HepG2 (cell line): ENCODE data around the gene BIN1. TPM values are rescaled to one million over a fixed set of nuclear protein-coding genes. Genes with fewer than 3 reads are reported as not detected.

Experiments
- ATAC-seq: fragments of 200-7000 bp; cut with Tn5 transposase; 3 replicates; pipeline ENCODE4 v1.9.1; 2020; ENCODE audit warnings: mild to moderate bottlenecking, moderate library complexity
- BruUV-seq: library from RNA; stranded (reverse); fragments of 400-500 nt; replicated peaks from 2 replicates; lab custom pipeline; 2021; lab: Mats Ljungman, UMichigan
- CTCF ChIA-PET: fragments of 300-600 bp; formaldehyde crosslinking; extraction: SDS; loops from one replicate; lab custom pipeline; 2021; ENCODE audit warnings: low total read pairs, inconsistent platforms, low intra/inter-chr PET ratio; lab: Yijun Ruan, JAX
- POLR2A ChIA-PET: fragments of 350-600 bp; sonication (Branson Sonifier 250); formaldehyde crosslinking; loops from one replicate; lab custom pipeline; 2020; ENCODE audit warnings: antibody characterized with exemption, inconsistent platforms; lab: Yijun Ruan, JAX
- DNase-seq: peaks from one replicate; pipeline ENCODE4 v3.0.0-alpha.2; 2015; ENCODE audit warnings: low spot score
- FAIRE-seq: peaks from 3 replicates; lab custom pipeline; 2011; peaks lifted over from hg19 to GRCh38; lab: Jason Lieb, UNC
- H2AFZ ChIP-seq: one replicate; pipeline ENCODE4 v1.6.1; 2011; ENCODE audit warnings: low read length, inconsistent platforms
- H3K27ac ChIP-seq: fragments of 300-600 bp; 3 replicates; pipeline ENCODE4 v1.8.0; 2011; ENCODE audit warnings: mixed run types, mild to moderate bottlenecking, mixed read lengths, low read length, inconsistent platforms; ENCODE audit not compliant: insufficient read depth; ENCODE audit errors: extremely low read length
- H3K27me3 ChIP-seq, 2 experiments: fragments of 200-600 bp in 1 of 2; 2 replicates in 1 of 2; 3 replicates in 1 of 2; pipeline versions ENCODE4 v1.6.0 to v1.8.0; 2011; ENCODE audit warnings: low read length in 2 of 2, mild to moderate bottlenecking in 2 of 2, moderate library complexity in 2 of 2, inconsistent platforms in 1 of 2; ENCODE audit not compliant: insufficient read depth in 2 of 2, control insufficient read depth in 1 of 2
- H3K36me3 ChIP-seq, 2 experiments: fragments of 200-600 bp in 1 of 2; replicated peaks in 1 of 2; 2 replicates in 1 of 2; 3 replicates in 1 of 2; pipeline versions ENCODE4 v1.5.1 to v1.8.0; 2011; ENCODE audit warnings: low read length in 2 of 2, inconsistent platforms in 1 of 2; ENCODE audit not compliant: insufficient read depth in 2 of 2, control insufficient read depth in 1 of 2
- H3K4me1 ChIP-seq: 2 replicates; pipeline ENCODE4 v1.5.1; 2012; ENCODE audit warnings: low read length, inconsistent platforms; ENCODE audit not compliant: insufficient read depth
- H3K4me2 ChIP-seq: 2 replicates; pipeline ENCODE4 v1.6.0; 2011; ENCODE audit warnings: low read depth, low read length, inconsistent platforms
- H3K4me3 ChIP-seq, 3 experiments: fragments of 200-600 bp in 1 of 3; sonication (generic), shearing (Covaris generic) in 1 of 3; replicated peaks in 1 of 3; 2 replicates each; pipeline ENCODE4 v1.5.1; 2011 to 2016; ENCODE audit warnings: low read length in 3 of 3, inconsistent platforms in 2 of 3, low read depth in 2 of 3, mild to moderate bottlenecking in 2 of 3, control low read depth in 1 of 3, mixed read lengths in 1 of 3; ENCODE audit not compliant: insufficient read depth in 1 of 3
- H3K79me2 ChIP-seq: one replicate; pipeline ENCODE4 v1.6.1; 2011; ENCODE audit warnings: low read length, inconsistent platforms; ENCODE audit not compliant: insufficient read depth
- H3K9ac ChIP-seq: 2 replicates; pipeline ENCODE4 v1.6.0; 2011; ENCODE audit warnings: mild to moderate bottlenecking, low read depth, low read length, inconsistent platforms; ENCODE audit not compliant: insufficient read depth
- H3K9me3 ChIP-seq: 2 replicates; pipeline ENCODE4 v1.5.1; 2012; ENCODE audit warnings: mild to moderate bottlenecking, low read length
- H4K20me1 ChIP-seq: 2 replicates; pipeline ENCODE4 v1.6.0; 2011; ENCODE audit warnings: inconsistent platforms, mild to moderate bottlenecking, low read length, moderate library complexity; ENCODE audit not compliant: insufficient read depth
- FOXO1 ChIP-seq: sonication (generic); formaldehyde crosslinking; IDR thresholded peaks from 2 replicates; pipeline ENCODE4 v1.4.0; 2020; ENCODE audit warnings: missing genetic modification reagents
- GFI1 ChIP-seq: sonication (generic); formaldehyde crosslinking; IDR thresholded peaks from 2 replicates; pipeline ENCODE4 v1.5.0; 2020; ENCODE audit warnings: missing genetic modification reagents, mild to moderate bottlenecking, borderline replicate concordance
- HNRNPL ChIP-seq: fragments of 200-400 bp; formaldehyde crosslinking; IDR thresholded peaks from 2 replicates; pipeline ENCODE4 v1.6.1; 2017; ENCODE audit warnings: mild to moderate bottlenecking, low read depth, low read length
- ONECUT2 ChIP-seq: sonication (generic); formaldehyde crosslinking; IDR thresholded peaks from 2 replicates; pipeline ENCODE4 v1.4.0; 2020; ENCODE audit warnings: missing genetic modification reagents
- PHF21A ChIP-seq: sonication (generic); formaldehyde crosslinking; IDR thresholded peaks from 2 replicates; pipeline ENCODE4 v1.5.0; 2020; ENCODE audit warnings: mild to moderate bottlenecking, missing genetic modification reagents
- ZNF460 ChIP-seq: sonication (generic); formaldehyde crosslinking; IDR thresholded peaks from 2 replicates; pipeline ENCODE4 v1.5.1; 2020; ENCODE audit warnings: missing genetic modification reagents, mild to moderate bottlenecking, borderline replicate concordance
- ZNF543 ChIP-seq: sonication (generic); formaldehyde crosslinking; IDR thresholded peaks from 2 replicates; pipeline ENCODE4 v1.4.0; 2020; ENCODE audit warnings: mild to moderate bottlenecking, missing genetic modification reagents
- ZNF780A ChIP-seq: sonication (generic); formaldehyde crosslinking; IDR thresholded peaks from 2 replicates; pipeline ENCODE4 v1.8.0; 2022; ENCODE audit warnings: mild to moderate bottlenecking, missing genetic modification reagents, moderate library complexity
- ZNF792 ChIP-seq: IDR thresholded peaks from 2 replicates; pipeline ENCODE4 v1.6.1; 2016
- WGBS: methylation state at CpG from one replicate; pipeline ENCODE4 v1.1.6; 2017; ENCODE audit warnings: low lambda C conversion rate; 5-methylcytosine and 5-hydroxymethylcytosine counted together
- in situ Hi-C: cut with HindIII; loops from 2 replicates; pipeline ENCODE4 v1.10.0; 2017; ENCODE audit warnings: low pct_unique_long_range_greater_than_20kb; ENCODE audit not compliant: extremely low pct_ligation_motif_present
- intact Hi-C: fragments of 100-400 bp; cut with micrococcal nuclease; formaldehyde crosslinking; loops from one replicate; pipeline ENCODE4 v1.10.0; 2022; ENCODE audit not compliant: unreplicated experiment
- polyA plus RNA-seq, 8 experiments: library from polyadenylated mRNA; depleted of rRNA in 3 of 8; stranded (reverse) in 7 of 8; unstranded in 1 of 8; fragments of >200 nt; fragmentation: Illumina TruSeq in 4 of 8; extraction: Trizol in 4 of 8; gene quantifications; 2 replicates each; pipeline versions ENCODE4 v1.2.1 to v1.2.3, GENCODE V29; 2011 to 2016; ENCODE audit warnings: low read depth in 4 of 8, missing spikeins in 1 of 8, mixed read lengths in 1 of 8; ENCODE audit not compliant: insufficient read depth in 1 of 8
- total RNA-seq, 5 experiments: library from RNA; depleted of rRNA; stranded (reverse); fragments of >200 nt; fragmentation: Illumina TruSeq; extraction: Trizol; gene quantifications; 2 replicates each; pipeline ENCODE4 v1.2.3, GENCODE V29; 2016; ENCODE audit warnings: low read depth in 1 of 5
- TF ChIP-seq, protein P1 (sequence below): sonication (generic); formaldehyde crosslinking; IDR thresholded peaks from 2 replicates; pipeline ENCODE4 v1.8.0; 2022; ENCODE audit warnings: mild to moderate bottlenecking, missing genetic modification reagents, moderate library complexity
- TF ChIP-seq, protein P2 (sequence below): sonication (generic); formaldehyde crosslinking; IDR thresholded peaks from 2 replicates; pipeline ENCODE4 v1.5.0; 2020; ENCODE audit warnings: mild to moderate bottlenecking, missing genetic modification reagents, borderline replicate concordance

The BIN1 gene
- total and polyA plus RNA-seq, 2 of the 13 experiments (the other 11 are each of a cell fraction or from before 2014, with no cell fraction given) = 0.93 to 1.2 TPM

DNA sequence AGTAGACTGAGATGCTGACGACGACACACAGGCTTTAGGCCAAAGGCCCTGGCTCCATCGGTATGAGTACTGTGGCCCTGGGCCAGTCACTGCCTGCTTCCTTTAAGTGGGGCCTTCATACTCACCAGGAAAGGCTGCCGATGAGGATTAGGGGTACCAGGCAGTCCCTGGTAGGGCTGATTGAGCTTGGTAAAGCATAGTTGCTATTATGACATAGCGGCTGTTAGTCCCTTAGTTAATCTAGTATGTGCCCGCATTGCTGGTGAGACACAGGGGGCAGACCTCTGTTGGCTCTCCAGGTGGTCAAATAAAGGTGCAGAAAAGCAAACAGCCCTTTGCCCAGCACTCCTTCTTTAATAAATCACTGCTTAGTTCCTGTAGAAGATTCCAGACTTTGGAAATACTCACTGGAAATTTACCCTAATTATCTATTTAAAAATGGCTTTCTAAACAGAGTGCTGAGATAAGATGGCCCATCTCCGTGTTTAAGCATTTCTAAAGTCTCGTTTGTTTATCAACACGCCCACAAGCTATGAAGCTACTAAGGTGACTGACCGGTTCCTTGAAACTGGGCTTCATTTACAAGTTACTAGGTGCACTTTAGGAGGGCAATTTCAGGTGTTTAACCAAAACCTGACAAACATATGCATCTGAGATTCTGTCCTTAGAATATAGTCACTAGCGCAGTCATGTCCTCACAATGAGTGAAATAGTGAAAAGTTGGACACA is 8.7 kb upstream of the BIN1 start:
- Histone ChIP-seq H3K4me2 (peak overlapping the region; percentile 29), H3K4me1 (peaks cover 35% of the 10 kb centered on the region), H3K4me3 (no peak overlapping the region), H4K20me1 (no peaks in the 10 kb centered on the region; the same call in 1 of the 2 replicates), H3K27ac (no peak overlapping the region), H3K79me2 (no peaks in the 10 kb centered on the region), H2AFZ (no peak overlapping the region), H3K27me3 (peaks cover 0 to 6% of the 10 kb centered on the region in 2 experiments; a peak in 1 of 5 replicates), H3K9me3 (no peaks in the 10 kb centered on the region), H3K36me3 (no peaks in the 10 kb centered on the region), H3K9ac (no peak overlapping the region)
- DNase-seq (no peak), FAIRE-seq (peak; percentile 37), ATAC-seq (peak; percentile 66)
- in situ Hi-C loops = no loop called here
- TF ChIP-seq, protein P1, sequence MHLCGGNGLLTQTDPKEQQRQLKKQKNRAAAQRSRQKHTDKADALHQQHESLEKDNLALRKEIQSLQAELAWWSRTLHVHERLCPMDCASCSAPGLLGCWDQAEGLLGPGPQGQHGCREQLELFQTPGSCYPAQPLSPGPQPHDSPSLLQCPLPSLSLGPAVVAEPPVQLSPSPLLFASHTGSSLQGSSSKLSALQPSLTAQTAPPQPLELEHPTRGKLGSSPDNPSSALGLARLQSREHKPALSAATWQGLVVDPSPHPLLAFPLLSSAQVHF (CRISPR knock-in tag) = no peak
- TF ChIP-seq HNRNPL = 0 out of 2 replicates have a peak, but pooled peaks have one; percentile 30
- no peak for TF ChIP-seq ZNF792
- no peak for TF ChIP-seq FOXO1
- no peak for TF ChIP-seq ZNF780A (CRISPR knock-in tag)
- TF ChIP-seq ONECUT2 (CRISPR knock-in tag) = no peak
- TF ChIP-seq, protein P2, sequence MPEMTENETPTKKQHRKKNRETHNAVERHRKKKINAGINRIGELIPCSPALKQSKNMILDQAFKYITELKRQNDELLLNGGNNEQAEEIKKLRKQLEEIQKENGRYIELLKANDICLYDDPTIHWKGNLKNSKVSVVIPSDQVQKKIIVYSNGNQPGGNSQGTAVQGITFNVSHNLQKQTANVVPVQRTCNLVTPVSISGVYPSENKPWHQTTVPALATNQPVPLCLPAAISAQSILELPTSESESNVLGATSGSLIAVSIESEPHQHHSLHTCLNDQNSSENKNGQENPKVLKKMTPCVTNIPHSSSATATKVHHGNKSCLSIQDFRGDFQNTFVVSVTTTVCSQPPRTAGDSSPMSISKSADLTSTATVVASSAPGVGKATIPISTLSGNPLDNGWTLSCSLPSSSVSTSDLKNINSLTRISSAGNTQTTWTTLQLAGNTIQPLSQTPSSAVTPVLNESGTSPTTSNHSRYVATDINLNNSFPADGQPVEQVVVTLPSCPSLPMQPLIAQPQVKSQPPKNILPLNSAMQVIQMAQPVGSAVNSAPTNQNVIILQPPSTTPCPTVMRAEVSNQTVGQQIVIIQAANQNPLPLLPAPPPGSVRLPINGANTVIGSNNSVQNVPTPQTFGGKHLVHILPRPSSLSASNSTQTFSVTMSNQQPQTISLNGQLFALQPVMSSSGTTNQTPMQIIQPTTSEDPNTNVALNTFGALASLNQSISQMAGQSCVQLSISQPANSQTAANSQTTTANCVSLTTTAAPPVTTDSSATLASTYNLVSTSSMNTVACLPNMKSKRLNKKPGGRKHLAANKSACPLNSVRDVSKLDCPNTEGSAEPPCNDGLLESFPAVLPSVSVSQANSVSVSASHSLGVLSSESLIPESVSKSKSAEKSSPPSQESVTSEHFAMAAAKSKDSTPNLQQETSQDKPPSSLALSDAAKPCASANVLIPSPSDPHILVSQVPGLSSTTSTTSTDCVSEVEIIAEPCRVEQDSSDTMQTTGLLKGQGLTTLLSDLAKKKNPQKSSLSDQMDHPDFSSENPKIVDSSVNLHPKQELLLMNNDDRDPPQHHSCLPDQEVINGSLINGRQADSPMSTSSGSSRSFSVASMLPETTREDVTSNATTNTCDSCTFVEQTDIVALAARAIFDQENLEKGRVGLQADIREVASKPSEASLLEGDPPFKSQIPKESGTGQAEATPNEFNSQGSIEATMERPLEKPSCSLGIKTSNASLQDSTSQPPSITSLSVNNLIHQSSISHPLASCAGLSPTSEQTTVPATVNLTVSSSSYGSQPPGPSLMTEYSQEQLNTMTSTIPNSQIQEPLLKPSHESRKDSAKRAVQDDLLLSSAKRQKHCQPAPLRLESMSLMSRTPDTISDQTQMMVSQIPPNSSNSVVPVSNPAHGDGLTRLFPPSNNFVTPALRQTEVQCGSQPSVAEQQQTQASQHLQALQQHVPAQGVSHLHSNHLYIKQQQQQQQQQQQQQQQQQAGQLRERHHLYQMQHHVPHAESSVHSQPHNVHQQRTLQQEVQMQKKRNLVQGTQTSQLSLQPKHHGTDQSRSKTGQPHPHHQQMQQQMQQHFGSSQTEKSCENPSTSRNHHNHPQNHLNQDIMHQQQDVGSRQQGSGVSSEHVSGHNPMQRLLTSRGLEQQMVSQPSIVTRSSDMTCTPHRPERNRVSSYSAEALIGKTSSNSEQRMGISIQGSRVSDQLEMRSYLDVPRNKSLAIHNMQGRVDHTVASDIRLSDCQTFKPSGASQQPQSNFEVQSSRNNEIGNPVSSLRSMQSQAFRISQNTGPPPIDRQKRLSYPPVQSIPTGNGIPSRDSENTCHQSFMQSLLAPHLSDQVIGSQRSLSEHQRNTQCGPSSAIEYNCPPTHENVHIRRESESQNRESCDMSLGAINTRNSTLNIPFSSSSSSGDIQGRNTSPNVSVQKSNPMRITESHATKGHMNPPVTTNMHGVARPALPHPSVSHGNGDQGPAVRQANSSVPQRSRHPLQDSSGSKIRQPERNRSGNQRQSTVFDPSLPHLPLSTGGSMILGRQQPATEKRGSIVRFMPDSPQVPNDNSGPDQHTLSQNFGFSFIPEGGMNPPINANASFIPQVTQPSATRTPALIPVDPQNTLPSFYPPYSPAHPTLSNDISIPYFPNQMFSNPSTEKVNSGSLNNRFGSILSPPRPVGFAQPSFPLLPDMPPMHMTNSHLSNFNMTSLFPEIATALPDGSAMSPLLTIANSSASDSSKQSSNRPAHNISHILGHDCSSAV = no peak
- peak; percentile 85 for TF ChIP-seq GFI1 (CRISPR knock-in tag)
- TF ChIP-seq ZNF460 (CRISPR knock-in tag) = no peak
- peak; percentile 28; the same call in 1 of the 2 replicates for TF ChIP-seq PHF21A (CRISPR knock-in tag)
- no peak for TF ChIP-seq ZNF543 (CRISPR knock-in tag)
- no TSS peak for BruUV-seq
- ChIA-PET CTCF (no interaction called here), POLR2A (no interaction called here)
- intact Hi-C loops = no loop called here
- WGBS = 5% methylated on average over 11 of the region's 11 CpGs
